Vagina (tissue), 2 donors: ENCODE measurements around the gene COL23A1.

ENCODE experiments used
- CTCF ChIP-seq, 3 experiments: fragments of 450-650 bp in 2 of 3; fragments of 200-600 bp in 1 of 3; sonication (generic) in 1 of 3; IDR thresholded peaks; one replicate each; pipeline ENCODE4 v1.5.1; 2017 to 2019; ENCODE audit warnings: antibody characterized with exemption in 3 of 3, mild to moderate bottlenecking in 2 of 3, moderate library complexity in 2 of 3
- POLR2A ChIP-seq, 2 donors: fragments of 450-650 bp; IDR thresholded peaks; one replicate each; pipeline ENCODE4 v1.6.1; 2017; ENCODE audit warnings: antibody characterized with exemption in 2 of 2, mild to moderate bottlenecking in 2 of 2, moderate library complexity in 2 of 2

- no peak for TF ChIP-seq POLR2A (IDR thresholded peaks at IDR 0.05)
- TF ChIP-seq CTCF (IDR thresholded peaks at IDR 0.05), result no peak
These were observed 380.7 kb downstream of the COL23A1 start for GRCh38 chr5:178209334-178210072.
